ENCODE data around the gene C9orf72.

DNA sequence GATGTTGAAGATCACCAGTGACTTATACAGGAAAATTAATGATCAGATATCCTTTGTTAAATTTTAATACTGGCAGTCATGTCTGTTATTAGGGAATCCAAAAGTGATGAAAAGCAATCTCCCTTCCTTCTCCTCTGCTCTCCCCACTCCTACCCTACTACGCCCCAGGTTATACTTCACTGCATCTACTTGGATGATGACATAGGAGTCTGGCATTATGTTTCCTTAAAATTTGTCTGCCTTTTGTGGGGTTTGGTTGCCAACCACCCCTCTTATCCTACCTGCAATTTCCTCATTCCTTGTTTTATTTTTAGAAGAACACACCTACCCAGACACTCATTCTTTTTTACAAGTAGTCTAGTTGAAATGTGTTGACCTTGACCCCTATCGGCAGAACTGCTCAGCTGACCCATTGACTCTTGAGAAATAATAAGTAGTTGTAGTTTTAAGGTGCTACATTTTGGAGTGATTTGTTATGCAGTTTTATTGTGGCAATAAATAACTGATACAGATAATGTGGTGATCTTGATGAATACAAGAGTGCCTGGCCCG, 38.5 kb downstream of the C9orf72 start:
- TF ChIP-seq CREB1 (CRISPR knock-in tag; IDR thresholded peaks at IDR 0.05; ENCODE audit: low read depth) (no peak), JUNB (IDR thresholded peaks at IDR 0.05; ENCODE audit: unreplicated experiment) (no peak), POLR2AphosphoS5 (IDR thresholded peaks at IDR 0.05; ENCODE audit: low read depth) (no peak), EZH2phosphoT487 (IDR thresholded peaks at IDR 0.05; ENCODE audit: unreplicated experiment) (no peak), EZH2 (IDR thresholded peaks at IDR 0.05; ENCODE audit: low read depth, unreplicated experiment) (no peak), ZNF114 (CRISPR knock-in tag; IDR thresholded peaks at IDR 0.05) (no peak)
- TF ChIP-seq, protein P1, sequence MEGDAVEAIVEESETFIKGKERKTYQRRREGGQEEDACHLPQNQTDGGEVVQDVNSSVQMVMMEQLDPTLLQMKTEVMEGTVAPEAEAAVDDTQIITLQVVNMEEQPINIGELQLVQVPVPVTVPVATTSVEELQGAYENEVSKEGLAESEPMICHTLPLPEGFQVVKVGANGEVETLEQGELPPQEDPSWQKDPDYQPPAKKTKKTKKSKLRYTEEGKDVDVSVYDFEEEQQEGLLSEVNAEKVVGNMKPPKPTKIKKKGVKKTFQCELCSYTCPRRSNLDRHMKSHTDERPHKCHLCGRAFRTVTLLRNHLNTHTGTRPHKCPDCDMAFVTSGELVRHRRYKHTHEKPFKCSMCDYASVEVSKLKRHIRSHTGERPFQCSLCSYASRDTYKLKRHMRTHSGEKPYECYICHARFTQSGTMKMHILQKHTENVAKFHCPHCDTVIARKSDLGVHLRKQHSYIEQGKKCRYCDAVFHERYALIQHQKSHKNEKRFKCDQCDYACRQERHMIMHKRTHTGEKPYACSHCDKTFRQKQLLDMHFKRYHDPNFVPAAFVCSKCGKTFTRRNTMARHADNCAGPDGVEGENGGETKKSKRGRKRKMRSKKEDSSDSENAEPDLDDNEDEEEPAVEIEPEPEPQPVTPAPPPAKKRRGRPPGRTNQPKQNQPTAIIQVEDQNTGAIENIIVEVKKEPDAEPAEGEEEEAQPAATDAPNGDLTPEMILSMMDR (conservative IDR thresholded peaks at IDR 0.05; ENCODE audit: low read depth in 2 of 2), result no peak
- TF ChIP-seq, protein P2, sequence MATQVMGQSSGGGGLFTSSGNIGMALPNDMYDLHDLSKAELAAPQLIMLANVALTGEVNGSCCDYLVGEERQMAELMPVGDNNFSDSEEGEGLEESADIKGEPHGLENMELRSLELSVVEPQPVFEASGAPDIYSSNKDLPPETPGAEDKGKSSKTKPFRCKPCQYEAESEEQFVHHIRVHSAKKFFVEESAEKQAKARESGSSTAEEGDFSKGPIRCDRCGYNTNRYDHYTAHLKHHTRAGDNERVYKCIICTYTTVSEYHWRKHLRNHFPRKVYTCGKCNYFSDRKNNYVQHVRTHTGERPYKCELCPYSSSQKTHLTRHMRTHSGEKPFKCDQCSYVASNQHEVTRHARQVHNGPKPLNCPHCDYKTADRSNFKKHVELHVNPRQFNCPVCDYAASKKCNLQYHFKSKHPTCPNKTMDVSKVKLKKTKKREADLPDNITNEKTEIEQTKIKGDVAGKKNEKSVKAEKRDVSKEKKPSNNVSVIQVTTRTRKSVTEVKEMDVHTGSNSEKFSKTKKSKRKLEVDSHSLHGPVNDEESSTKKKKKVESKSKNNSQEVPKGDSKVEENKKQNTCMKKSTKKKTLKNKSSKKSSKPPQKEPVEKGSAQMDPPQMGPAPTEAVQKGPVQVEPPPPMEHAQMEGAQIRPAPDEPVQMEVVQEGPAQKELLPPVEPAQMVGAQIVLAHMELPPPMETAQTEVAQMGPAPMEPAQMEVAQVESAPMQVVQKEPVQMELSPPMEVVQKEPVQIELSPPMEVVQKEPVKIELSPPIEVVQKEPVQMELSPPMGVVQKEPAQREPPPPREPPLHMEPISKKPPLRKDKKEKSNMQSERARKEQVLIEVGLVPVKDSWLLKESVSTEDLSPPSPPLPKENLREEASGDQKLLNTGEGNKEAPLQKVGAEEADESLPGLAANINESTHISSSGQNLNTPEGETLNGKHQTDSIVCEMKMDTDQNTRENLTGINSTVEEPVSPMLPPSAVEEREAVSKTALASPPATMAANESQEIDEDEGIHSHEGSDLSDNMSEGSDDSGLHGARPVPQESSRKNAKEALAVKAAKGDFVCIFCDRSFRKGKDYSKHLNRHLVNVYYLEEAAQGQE (IDR thresholded peaks at IDR 0.05; ENCODE audit: unreplicated experiment), result no peak
